MM.1S (cell line): Measurements from ENCODE around the gene DCLK1.

ENCODE experiments used
- DNase-seq: peaks from one replicate; pipeline ENCODE4 v3.0.0-alpha.2; 2015
- H2AFZ ChIP-seq: fragments of 300-600 bp; sonication (generic); 2 replicates; pipeline ENCODE4 v1.6.0; 2016; ENCODE audit warnings: antibody characterized with exemption, low read length
- H3F3A ChIP-seq: fragments of 300-600 bp; sonication (generic); 2 replicates; pipeline ENCODE4 v1.6.1; 2016; ENCODE audit warnings: mild to moderate bottlenecking, antibody characterized with exemption, low read length, moderate library complexity, mixed read lengths; ENCODE audit not compliant: insufficient read depth
- H3K27ac ChIP-seq: fragments of 300-600 bp; sonication (generic); 2 replicates; pipeline ENCODE4 v1.5.1; 2016; ENCODE audit warnings: mild to moderate bottlenecking, low read length
- H3K27me3 ChIP-seq: fragments of 300-600 bp; sonication (generic); replicated peaks from 2 replicates; pipeline ENCODE4 v1.6.0; 2016; ENCODE audit warnings: low read length; ENCODE audit not compliant: insufficient read depth
- H3K36me3 ChIP-seq: fragments of 300-600 bp; sonication (generic); replicated peaks from 2 replicates; pipeline ENCODE4 v1.6.1; 2016; ENCODE audit warnings: mild to moderate bottlenecking, low read length, mixed read lengths; ENCODE audit not compliant: insufficient read depth
- H3K4me1 ChIP-seq: fragments of 300-600 bp; sonication (generic); 2 replicates; pipeline ENCODE4 v1.6.1; 2016; ENCODE audit warnings: low read length, mixed read lengths
- H3K4me2 ChIP-seq: fragments of 300-600 bp; sonication (generic); 2 replicates; pipeline ENCODE4 v1.6.0; 2016; ENCODE audit warnings: low read depth, low read length
- H3K4me3 ChIP-seq: fragments of 300-600 bp; sonication (generic); 2 replicates; pipeline ENCODE4 v1.5.1; 2016; ENCODE audit warnings: low read length, mixed read lengths
- H3K79me2 ChIP-seq: fragments of 300-600 bp; sonication (generic); 2 replicates; pipeline ENCODE4 v1.6.1; 2016; ENCODE audit warnings: mixed run types, low read length, mixed read lengths
- H3K9ac ChIP-seq: fragments of 300-600 bp; sonication (generic); 2 replicates; pipeline ENCODE4 v1.6.1; 2016; ENCODE audit warnings: low read length, mixed read lengths
- H3K9me2 ChIP-seq: fragments of 300-600 bp; sonication (generic); replicated peaks from 2 replicates; pipeline ENCODE4 v1.6.1; 2016; ENCODE audit warnings: mild to moderate bottlenecking, low read length, mixed read lengths; ENCODE audit not compliant: insufficient read depth
- H3K9me3 ChIP-seq: fragments of 300-600 bp; sonication (generic); replicated peaks from 2 replicates; pipeline ENCODE4 v1.6.1; 2016; ENCODE audit warnings: mild to moderate bottlenecking, low read length, mixed read lengths; ENCODE audit not compliant: insufficient read depth
- H4K20me1 ChIP-seq: fragments of 300-600 bp; sonication (generic); 2 replicates; pipeline ENCODE4 v1.6.1; 2016; ENCODE audit warnings: mild to moderate bottlenecking, low read length, moderate library complexity, mixed read lengths; ENCODE audit not compliant: insufficient read depth
- EZH2 ChIP-seq: fragments of 300-600 bp; sonication (generic); optimal IDR thresholded peaks from 2 replicates; pipeline ENCODE3; 2017; ENCODE audit warnings: low read depth, mild to moderate bottlenecking, antibody characterized with exemption, low read length, mixed read lengths
- EZH2phosphoT487 ChIP-seq: fragments of 300-600 bp; sonication (generic); IDR thresholded peaks from 2 replicates; pipeline ENCODE4 v1.6.1; 2018; ENCODE audit warnings: antibody characterized with exemption, low read length
- TF ChIP-seq, protein P1 (sequence below): fragments of 300-600 bp; sonication (generic); IDR thresholded peaks from 2 replicates; pipeline ENCODE4 v1.5.1; 2016; ENCODE audit warnings: antibody characterized with exemption, low read length, mixed read lengths

Gene DCLK1

DNA sequence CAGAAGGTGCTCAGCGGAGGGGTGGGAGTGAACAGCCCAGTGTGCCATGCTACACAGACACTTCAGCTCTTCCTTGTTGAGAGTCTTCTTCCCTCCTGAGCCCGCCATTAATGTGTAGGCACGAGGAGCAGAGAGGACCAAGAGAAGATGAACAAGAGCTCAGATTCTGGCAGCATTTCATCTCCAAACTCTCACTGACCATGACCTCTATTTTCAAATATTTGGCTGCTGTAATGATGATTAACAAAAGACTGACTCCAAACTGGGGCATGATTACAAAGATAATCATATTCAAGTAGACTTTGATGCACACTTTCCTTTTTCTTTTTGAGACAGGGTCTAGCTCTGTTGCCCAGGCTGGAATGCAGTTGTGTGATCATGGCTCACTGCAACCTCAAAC lies 236.5 kb downstream of the DCLK1 start:
- no peak overlapping the region for H3K4me3 ChIP-seq
- no peak for DNase-seq
- no peak overlapping the region for H3K27ac ChIP-seq
- H3K9ac ChIP-seq: no peak overlapping the region
- H2AFZ ChIP-seq: no peak overlapping the region
- H3K79me2 ChIP-seq: no peaks in the 10 kb centered on the region
- H4K20me1 ChIP-seq: no peaks in the 10 kb centered on the region
- TF ChIP-seq, protein P1, sequence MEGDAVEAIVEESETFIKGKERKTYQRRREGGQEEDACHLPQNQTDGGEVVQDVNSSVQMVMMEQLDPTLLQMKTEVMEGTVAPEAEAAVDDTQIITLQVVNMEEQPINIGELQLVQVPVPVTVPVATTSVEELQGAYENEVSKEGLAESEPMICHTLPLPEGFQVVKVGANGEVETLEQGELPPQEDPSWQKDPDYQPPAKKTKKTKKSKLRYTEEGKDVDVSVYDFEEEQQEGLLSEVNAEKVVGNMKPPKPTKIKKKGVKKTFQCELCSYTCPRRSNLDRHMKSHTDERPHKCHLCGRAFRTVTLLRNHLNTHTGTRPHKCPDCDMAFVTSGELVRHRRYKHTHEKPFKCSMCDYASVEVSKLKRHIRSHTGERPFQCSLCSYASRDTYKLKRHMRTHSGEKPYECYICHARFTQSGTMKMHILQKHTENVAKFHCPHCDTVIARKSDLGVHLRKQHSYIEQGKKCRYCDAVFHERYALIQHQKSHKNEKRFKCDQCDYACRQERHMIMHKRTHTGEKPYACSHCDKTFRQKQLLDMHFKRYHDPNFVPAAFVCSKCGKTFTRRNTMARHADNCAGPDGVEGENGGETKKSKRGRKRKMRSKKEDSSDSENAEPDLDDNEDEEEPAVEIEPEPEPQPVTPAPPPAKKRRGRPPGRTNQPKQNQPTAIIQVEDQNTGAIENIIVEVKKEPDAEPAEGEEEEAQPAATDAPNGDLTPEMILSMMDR: no peak
- no peak for TF ChIP-seq EZH2phosphoT487
- no peak for TF ChIP-seq EZH2
- H3K9me2 ChIP-seq: no peaks in the 10 kb centered on the region
- no peaks in the 10 kb centered on the region for H3K4me1 ChIP-seq
- H3K9me3 ChIP-seq: no peaks in the 10 kb centered on the region
- no peaks in the 10 kb centered on the region for H3K27me3 ChIP-seq
- H3F3A ChIP-seq: no peaks in the 10 kb centered on the region
- H3K36me3 ChIP-seq: no peaks in the 10 kb centered on the region
- H3K4me2 ChIP-seq: no peak overlapping the region

DNA sequence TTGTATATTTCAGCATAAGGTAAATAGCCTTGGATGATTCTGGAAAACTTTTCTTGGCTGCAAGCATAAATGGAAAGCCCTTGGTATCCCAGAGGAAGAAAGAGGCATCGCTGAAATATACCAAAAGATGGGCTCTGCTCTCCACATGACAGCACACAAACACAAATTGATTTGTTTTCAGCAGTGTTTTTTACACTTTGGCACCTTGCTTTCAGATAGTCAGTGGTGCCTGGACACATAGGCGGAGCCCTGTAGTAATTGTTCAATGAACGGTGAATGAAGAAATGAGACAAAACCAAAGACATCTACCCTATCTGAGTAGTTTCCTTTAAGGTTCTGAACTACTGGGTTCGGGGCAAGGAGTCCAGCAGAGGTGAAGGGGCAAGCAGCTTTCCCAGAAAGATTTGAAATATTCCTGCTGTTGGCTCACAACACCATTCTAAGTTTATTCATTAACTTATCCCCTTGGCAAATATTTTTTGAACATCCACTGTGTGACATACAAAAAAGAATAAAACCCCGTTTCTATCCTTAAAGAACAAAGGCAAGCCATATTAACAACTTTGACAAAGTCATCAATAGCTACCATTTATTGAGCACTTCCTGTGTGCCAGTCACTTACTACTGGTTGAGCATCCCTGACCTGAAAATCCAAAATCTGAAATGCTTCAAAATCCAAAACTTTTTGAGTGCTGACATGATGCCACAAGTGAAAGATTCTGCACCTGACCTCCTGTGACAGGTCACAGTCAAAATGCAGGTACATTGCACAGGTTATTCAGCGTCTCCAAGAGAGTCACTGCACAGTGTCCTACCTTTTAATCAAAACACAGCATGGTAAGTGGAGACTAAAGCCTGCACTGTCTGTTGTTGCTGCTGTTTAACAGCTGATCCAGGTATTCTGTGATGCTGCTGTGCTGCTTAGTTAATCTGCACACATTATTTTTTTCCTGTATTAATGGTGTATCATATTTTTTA lies 238.1 kb downstream of the DCLK1 start:
- Histone ChIP-seq H3K9me2 (no peaks in the 10 kb centered on the region), H2AFZ (no peak overlapping the region), H3K9ac (no peak overlapping the region), H3K4me3 (no peak overlapping the region), H3K36me3 (no peaks in the 10 kb centered on the region), H3K4me2 (no peak overlapping the region), H3K27ac (no peak overlapping the region), H3K27me3 (no peaks in the 10 kb centered on the region), H4K20me1 (no peaks in the 10 kb centered on the region), H3K79me2 (no peaks in the 10 kb centered on the region), H3K9me3 (no peaks in the 10 kb centered on the region), H3F3A (no peaks in the 10 kb centered on the region), H3K4me1 (no peaks in the 10 kb centered on the region)
- TF ChIP-seq EZH2 (no peak), EZH2phosphoT487 (no peak)
- TF ChIP-seq, protein P1: no peak
- no peak for DNase-seq

DNA sequence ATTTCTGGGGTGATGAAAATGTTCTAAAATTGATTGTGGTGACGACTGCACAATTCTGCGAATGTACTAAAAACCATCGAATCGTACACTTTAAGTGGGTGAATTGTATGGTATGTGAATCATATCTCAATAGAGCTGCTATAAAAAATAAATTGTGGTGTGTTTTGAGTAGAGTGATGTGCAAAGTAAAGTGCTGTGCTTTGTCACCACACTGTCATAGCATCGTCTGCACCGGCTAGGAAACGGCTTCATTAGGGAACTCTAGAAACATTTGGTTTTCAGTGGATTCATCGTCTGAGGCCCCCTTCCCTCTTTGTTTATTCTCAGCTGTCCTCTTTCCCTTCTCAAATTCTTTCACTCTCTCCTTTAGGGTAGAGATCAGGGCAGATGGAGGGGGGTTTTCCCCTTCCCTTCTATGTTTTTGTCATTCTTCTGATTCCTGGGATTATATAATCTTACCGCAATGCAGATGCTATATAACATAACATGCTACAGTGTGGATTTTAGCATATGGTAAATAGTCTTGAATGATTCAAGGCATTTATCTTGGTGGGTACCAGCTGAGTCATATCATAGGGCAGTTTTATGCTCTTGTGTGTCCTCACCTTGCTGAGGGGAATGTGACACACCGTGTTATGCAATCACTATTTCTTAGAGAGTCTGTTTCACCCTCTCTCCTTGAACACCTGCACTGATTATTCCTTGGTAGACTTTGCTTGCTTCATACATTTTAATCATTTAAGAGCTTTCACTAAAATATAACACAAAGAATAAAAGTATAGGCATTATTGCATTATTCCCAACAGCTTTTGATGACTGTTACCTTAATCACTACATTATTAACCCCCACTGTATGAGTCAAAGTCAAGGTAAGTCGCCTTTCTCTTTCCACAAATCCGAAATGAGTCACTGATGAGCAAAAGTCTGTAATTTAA lies 239.4 kb downstream of the DCLK1 start:
- Histone ChIP-seq H3K4me2 (no peak overlapping the region), H3K9me3 (no peaks in the 10 kb centered on the region), H3K9me2 (no peaks in the 10 kb centered on the region), H3K36me3 (no peaks in the 10 kb centered on the region), H2AFZ (no peak overlapping the region), H3K9ac (no peak overlapping the region), H3K79me2 (no peaks in the 10 kb centered on the region), H3F3A (no peaks in the 10 kb centered on the region), H3K27ac (no peak overlapping the region), H4K20me1 (no peaks in the 10 kb centered on the region), H3K27me3 (no peaks in the 10 kb centered on the region), H3K4me3 (no peak overlapping the region), H3K4me1 (no peaks in the 10 kb centered on the region)
- DNase-seq: no peak
- TF ChIP-seq EZH2 (no peak), EZH2phosphoT487 (no peak)
- TF ChIP-seq, protein P1: no peak
